ENCODE measurements around the gene ST3GAL5.

DNA sequence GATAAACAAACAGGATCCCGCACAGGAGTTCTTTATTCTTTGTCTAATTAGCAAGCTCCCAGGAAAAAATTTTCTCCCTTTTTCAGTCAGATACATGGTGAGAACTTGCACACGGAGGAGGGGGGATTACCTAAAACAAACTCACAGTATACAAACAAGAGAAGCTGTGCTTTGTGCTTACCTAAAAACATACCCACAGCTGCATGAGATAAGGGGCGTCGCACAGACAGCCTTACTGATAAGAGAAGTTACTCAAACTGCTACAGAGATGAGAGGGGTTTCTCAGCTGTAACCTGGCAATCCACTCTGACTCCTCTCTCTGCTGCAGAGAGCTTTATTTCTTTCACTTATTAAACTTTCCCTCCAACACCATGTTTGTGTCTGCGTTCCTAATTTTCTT lies 32.9 kb upstream of the ST3GAL5 start:
- TF ChIP-seq, protein P1, sequence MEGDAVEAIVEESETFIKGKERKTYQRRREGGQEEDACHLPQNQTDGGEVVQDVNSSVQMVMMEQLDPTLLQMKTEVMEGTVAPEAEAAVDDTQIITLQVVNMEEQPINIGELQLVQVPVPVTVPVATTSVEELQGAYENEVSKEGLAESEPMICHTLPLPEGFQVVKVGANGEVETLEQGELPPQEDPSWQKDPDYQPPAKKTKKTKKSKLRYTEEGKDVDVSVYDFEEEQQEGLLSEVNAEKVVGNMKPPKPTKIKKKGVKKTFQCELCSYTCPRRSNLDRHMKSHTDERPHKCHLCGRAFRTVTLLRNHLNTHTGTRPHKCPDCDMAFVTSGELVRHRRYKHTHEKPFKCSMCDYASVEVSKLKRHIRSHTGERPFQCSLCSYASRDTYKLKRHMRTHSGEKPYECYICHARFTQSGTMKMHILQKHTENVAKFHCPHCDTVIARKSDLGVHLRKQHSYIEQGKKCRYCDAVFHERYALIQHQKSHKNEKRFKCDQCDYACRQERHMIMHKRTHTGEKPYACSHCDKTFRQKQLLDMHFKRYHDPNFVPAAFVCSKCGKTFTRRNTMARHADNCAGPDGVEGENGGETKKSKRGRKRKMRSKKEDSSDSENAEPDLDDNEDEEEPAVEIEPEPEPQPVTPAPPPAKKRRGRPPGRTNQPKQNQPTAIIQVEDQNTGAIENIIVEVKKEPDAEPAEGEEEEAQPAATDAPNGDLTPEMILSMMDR (IDR thresholded peaks at IDR 0.05; ENCODE audit: low read length), result no peak
- no peak for TF ChIP-seq EZH2 (optimal IDR thresholded peaks at IDR 0.05; ENCODE audit: low read depth, low read length)
- no peak for TF ChIP-seq EZH2phosphoT487 (IDR thresholded peaks at IDR 0.05; ENCODE audit: low read length)
